NCI-H2107 treated with DMSO at 0.1 percent for 48 hours (cell line): ENCODE measurements around the gene CTR9.
"Not testable (repeated sequence)": the region's sequence is repeated elsewhere in the genome, so short reads cannot be mapped to it uniquely, and the experiment has no call there.

Experiments
- DNase-seq: peaks from one replicate; lab custom pipeline; 2025; ENCODE audit not compliant: unreplicated experiment; lab: John Stamatoyannopoulos, UW

CTR9 gene

DNA sequence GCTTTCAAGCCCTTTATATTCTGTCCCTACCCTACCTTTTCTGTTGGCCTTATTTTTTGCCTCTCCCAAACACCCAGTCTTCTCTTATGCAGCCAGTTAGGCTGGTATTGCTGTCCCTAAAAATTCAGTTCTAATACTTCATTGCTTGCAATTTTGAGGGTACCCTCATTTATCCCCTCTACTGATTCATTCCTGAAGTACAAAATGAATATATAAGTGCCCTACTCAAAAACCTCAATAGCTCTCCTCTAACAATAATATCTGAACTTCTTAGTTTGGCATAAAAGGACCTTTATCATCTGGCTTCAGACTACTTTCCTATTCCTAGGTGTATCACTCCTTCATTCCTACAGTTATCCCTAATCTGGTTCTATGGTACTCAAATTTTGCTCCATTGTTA lies 62.9 kb downstream of the CTR9 start:
- no peak for DNase-seq

DNA sequence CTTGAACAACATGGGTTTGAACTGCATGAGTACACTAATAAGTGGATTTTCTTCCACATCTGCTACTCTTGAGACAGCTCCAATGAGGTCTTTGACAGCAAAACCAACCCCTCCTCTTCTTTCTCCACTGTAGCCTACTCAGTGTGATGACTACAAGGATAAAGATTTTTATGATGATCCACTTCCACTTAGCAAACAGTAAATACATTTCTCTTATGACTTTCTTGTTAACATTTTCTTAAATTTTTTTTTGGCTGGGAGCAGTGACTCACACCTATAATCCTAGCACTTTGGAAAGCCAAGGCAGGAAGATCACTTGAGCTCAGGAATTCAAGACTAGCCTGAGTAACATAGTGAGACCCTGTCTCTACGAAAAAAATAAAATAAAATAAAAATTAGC lies 67.5 kb downstream of the CTR9 start:
- no peak for DNase-seq

GRCh38 chr11:10822491-10822890 lies 71.4 kb downstream of the CTR9 start:
- DNase-seq: not testable (repeated sequence)

DNA sequence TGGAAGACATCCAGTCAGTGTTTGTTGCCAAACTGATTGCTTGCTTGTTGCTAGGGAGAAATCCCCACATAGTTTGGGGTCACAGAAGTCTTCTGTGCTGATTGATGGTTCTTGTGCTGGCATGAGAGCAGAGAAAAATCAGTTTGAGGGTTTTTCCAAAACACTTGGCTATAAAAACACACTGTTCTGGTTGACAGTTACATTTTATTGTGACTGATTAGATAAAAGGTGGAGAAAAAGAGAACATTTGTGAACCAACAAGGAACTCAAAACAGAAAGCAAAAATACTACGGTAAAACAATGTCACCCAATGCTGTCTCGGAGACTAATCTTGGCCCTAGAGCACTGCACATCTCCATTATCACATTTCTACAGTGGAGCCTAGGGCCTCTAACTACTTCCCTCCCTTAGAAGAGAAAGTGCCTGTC lies 72.1 kb downstream of the CTR9 start:
- DNase-seq: no peak

DNA sequence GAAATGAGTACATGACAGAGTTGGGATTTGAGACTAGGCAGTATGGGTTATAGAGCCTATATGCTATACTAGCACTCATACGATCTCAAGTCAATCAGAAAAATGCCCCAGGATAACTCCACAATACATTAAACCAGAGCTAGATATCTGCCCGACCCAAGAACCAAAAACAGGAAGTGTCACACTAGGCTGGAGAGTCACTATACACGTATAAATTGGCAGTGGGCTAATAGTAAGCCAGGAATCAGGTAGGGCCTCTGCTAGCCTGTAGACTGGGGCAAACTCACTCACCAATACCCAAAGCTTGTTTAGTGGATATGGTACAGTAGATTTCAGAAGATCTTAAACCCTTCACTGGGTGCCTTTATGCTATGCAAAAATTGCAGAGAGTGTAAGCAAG lies 73.8 kb downstream of the CTR9 start:
- no peak for DNase-seq

DNA sequence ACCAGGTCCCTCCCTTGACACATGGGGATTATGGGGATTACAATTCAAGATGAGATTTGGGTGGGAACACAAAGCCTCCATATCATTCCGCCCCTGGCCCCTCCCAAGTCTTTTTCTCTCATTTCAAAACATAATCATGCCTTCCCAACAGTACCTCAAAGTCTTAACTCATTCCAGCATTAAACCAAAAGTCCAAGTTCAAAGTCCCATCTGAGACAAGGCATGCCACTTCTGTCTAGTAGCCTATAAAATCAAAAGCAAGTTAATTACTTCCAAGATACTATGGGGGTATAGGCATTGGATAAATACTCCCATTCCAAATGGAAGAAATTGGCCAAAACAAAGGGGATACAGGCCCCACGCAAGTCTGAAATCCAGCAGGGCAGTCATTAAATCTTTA lies 77.4 kb downstream of the CTR9 start:
- DNase-seq: no peak

DNA sequence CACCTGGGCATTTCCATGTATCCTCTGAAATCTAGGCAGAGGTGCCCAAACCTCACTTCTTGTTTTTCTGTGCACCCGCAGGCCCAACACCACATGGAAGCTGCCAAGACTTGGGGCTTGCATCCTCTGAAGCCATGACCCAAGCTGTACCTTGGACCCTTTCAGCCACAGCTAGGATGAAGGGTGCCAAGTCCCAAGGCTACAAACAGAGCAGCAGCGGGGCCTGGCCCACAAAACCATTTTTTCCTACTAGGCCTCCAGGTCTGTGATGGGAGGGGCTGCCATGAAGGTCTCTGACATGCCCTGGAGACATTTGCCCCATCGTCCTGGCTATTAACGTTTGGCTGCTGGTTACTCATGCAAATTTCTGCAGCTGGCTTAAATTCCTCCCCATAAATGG lies 78.1 kb downstream of the CTR9 start:
- no peak for DNase-seq
